ENCODE results near the gene TMEM242.

DNA sequence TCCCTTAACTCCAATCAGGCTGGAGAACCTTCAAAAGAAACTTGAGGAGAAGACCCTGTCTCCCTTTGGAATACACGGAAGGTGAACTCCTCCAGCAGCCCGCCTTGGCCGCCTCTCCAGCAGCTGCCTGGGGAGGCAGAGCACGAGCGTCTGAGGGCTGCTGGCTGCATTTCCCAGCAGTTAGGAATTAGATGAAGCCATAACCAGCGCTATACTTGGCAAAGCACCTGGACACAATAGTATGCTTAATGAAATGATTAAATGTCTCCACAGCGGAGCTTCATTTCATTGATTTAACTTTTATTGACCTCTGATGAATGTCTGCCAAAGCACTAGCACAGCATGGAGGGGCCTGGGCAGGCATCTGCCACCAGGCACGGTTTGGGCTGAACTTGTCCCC lies 73.5 kb downstream of the TMEM242 start:
- TF ChIP-seq EZH2 (IDR thresholded peaks at IDR 0.05; ENCODE audit: low read depth, low read length, severe bottlenecking) (no peak), POLR2AphosphoS5 (IDR thresholded peaks at IDR 0.05; ENCODE audit: low read depth, low read length) (no peak), MAFK (IDR thresholded peaks at IDR 0.05; ENCODE audit: low read depth, low read length) (no peak), RXRA (IDR thresholded peaks at IDR 0.05; ENCODE audit: insufficient read depth, low read depth, low read length) (no peak), TAF1 (IDR thresholded peaks at IDR 0.05; ENCODE audit: low read depth, low read length) (no peak), ATF3 (IDR thresholded peaks at IDR 0.05; ENCODE audit: insufficient read depth, low read depth, low read length) (no peak), YY1 (IDR thresholded peaks at IDR 0.05; ENCODE audit: low read depth, low read length) (no peak), POLR2A (IDR thresholded peaks at IDR 0.05; ENCODE audit: control extremely low read depth in 1 of 2, low read depth in 2 of 2, low read length in 2 of 2) (no peak)
- TF ChIP-seq, protein P1, sequence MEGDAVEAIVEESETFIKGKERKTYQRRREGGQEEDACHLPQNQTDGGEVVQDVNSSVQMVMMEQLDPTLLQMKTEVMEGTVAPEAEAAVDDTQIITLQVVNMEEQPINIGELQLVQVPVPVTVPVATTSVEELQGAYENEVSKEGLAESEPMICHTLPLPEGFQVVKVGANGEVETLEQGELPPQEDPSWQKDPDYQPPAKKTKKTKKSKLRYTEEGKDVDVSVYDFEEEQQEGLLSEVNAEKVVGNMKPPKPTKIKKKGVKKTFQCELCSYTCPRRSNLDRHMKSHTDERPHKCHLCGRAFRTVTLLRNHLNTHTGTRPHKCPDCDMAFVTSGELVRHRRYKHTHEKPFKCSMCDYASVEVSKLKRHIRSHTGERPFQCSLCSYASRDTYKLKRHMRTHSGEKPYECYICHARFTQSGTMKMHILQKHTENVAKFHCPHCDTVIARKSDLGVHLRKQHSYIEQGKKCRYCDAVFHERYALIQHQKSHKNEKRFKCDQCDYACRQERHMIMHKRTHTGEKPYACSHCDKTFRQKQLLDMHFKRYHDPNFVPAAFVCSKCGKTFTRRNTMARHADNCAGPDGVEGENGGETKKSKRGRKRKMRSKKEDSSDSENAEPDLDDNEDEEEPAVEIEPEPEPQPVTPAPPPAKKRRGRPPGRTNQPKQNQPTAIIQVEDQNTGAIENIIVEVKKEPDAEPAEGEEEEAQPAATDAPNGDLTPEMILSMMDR (IDR thresholded peaks at IDR 0.05; ENCODE audit: control extremely low read depth in 1 of 3, insufficient read depth in 1 of 3, low read depth in 1 of 3, low read length in 3 of 3), result no peak

Measured in H1 (cell line).